HCEC 1CT (cell line): ENCODE results near the gene ATP11C.

Experiments
- DNase-seq: peaks from one replicate; pipeline ENCODE4 v3.0.0-alpha.2; 2017

The ATP11C gene

DNA sequence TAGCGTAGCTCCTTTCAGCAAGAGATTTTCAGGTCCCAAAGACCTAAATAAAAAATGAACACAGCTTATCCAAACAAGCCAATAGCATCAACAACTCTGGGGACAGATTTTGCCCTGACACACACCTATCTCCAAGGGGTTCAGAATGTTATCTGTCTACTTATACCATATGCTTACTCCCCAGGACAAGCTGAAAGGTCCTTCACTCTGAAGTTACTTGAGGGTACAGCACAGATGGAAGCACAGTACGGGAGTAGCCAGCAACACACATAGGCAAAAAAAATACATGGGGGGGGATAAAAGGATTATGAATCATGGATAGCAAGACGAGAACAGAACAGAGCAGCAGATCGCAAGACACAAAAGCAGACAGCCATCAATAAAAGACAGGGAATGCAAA is 134.2 kb downstream of the ATP11C start:
- DNase-seq: no peak

DNA sequence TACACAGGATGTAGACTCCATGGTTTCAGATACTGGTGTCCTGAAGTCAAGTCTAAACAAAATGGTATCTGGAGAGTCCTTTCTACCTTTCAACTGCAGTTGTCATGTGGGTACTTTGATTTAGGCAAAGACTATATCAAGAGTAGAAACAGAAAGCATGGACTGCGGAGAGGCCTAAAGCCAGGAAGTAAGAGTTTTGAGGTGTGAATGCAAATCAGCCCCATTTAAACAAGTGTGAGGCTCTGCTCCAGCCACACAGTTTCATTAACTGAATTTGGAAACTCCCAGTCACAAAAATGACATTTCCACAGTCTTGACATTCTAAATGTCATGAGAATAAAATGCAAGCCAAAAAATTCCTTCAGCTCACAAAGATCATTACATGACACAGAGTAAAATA is 137.7 kb downstream of the ATP11C start:
- DNase-seq: no peak

DNA sequence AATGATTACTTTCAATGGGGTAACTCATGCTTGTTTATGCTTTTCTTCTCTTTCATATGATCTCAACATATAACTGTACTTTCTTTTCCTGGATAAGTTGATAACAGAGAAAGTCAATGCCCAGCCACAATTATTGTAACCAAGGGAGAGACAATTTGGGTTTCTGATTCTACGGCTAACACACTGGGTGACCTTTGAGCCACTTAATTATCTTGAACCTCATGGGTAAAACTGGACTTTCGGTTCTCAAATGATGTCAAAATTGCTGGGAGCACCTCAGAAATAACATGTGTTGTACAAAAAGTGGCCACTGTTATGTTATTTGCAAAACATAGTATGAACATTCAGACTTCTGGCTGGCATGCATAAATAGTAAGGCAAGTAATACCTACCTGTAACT is 145.3 kb downstream of the ATP11C start:
- DNase-seq: no peak

DNA sequence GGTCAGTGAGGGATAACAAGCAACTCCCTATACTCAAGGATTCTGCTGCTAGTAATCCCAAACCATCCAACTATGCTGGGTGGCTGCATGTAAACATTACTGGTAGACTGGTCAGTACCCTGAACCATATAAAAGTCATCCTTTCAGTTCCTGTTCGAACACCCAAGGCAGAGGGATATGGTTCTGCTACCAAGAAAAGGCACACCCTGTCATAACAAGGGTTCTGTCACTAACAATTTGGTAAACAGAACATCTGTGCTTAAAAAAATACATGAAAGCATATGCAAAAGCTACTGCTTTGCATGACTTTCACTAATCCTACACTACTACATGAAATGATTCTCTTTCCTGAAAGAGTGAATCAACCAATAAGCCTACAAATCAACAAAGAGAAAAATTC is 148.0 kb downstream of the ATP11C start:
- no peak for DNase-seq

DNA sequence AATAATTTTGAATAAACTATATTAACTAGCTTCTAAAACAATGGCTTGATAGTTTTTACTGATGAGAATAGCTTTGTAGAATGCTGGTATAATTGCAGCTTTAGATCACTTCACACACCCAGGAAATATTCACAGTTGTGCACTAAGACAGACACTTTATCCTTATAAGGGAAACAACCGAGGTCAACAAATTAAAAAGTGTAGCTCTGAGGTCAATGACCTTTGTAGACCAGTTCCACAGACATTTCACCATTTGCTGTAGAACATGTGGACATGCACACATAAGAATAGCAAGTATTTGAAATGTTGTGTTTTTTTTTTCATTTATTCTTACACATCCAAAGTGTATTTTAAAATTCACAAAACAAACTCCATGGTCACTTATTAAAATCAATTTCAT is 148.9 kb downstream of the ATP11C start:
- DNase-seq: no peak

DNA sequence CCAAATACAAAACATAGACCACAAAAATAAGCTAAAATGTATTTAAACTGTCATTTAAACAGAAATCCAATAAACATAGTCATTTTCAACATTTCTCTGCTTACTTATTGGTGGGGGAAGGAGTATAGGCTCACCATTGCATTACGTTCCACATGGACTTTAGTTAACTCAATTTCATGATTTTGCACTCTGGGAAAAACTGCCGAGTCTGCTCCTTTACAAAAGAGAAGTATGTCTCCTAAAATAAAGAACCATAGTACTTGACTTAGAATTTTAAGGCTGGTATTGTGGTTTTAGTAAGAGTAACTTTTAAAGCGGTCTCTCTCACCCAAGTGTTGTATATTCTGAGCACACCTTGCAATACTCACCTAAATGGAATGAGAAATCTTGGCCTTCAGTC is 149.8 kb downstream of the ATP11C start:
- DNase-seq: no peak

DNA sequence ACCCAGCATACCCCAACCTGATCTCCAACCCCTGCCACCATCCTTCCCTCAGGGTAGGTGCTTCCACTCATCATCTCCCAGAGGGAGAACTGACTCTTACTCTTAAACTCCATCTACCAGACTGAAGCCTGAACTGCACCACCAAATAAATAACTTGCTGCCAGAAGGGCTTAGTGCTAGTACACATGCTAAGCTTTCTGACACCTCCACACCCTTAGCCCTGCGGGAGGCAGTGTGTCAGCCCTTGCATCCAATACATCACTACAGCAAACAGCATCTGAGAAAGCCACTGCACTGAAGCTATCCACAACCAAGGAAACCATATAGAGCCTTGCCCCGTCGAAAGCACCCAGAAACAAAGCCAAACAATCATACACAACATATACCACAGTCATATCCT is 156.3 kb downstream of the ATP11C start:
- no peak for DNase-seq

DNA sequence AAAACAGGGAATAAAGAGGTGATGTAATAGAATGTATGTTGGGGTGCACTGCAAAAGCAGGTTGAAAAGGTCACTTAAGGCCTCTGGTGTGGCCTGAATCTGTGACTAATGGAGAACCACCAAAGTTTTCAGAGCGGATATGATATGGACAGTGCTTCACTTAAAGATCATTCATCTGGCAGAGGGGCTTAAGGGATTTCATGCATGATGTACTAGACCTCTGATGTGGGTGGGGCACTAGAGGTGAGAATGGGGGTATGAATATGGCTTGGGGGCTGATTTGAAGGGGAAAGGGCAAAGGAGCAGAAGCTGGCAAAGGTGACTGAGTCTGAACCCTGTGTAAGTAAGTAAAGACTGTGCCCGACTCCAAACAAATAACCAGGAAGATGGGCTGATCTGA is 162.5 kb downstream of the ATP11C start:
- DNase-seq: no peak

DNA sequence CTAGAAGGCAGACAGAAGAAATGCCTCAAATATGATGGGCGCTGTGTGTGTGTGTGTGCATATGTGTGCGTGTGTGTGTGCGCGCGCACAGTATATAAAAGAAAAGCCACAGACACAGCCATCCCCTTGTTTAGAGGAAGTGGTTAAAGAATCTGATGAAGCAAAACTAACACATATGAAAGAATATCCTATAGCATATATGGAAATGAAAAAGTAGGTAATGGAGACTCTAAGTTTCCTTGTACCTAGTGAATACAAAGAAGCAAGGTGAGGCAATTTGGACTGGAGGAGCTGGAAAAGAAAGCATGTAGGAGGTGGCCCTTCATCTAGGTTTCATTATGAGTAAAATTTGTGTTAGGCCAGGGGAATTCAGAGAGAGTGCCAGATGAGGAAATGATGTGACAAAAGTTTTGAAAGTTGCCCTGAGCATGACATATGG is 166.3 kb downstream of the ATP11C start:
- DNase-seq: no peak

DNA sequence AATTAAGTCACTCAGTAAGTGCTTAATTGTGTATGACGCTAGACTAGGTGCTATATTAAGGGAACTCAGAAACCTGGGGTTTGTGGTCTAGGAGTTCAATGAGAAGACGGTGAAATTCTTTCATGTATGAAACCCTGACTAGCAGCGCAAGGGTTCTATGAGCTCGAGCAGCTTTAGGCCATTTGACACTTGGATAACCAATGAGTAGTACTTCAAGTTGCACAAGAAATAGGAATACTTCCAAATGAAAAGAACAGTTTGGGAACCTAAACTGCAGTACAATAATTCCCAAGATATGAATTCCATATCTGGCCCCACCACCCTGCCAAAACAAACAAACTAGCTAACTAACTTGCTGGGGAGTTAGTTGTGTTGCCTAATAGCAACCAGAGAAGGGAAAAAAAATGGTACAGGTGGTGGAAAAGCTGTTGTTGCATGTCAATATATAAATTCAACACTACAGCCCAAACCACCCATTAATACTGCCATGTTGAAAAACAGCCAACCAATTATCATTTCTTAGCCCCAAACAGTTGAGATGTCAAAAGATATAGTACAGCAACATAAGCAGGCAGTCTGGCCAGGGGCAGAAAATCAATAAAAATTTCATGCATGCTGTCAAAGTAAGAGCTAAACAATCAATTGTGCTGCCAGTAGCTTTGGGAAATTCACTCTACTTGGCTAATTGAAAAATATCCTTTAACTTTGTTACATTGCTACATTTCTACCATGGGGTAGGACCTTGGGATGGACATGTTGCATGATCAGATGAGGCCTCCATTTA is 170.3 kb downstream of the ATP11C start:
- peak; percentile 3 for DNase-seq

DNA sequence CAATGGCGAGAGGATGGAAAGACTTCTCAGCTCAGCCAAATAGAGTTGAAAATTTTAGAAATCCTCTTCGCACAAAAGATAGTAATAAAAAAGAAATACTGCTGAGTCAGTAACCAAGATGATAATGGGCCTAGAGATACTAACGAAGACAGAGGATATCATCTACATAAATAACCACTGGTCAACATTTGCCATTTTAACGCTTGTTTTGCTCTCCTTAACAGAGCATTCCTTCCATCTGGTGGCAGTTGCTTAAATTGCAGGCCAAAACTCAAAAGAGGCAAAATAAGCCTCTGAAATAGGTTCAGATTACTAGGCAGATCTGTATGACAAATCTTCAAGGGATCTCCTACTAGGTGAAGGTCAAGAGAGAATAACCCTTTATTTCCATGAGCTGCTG is 173.2 kb downstream of the ATP11C start:
- peak; percentile 11 for DNase-seq

DNA sequence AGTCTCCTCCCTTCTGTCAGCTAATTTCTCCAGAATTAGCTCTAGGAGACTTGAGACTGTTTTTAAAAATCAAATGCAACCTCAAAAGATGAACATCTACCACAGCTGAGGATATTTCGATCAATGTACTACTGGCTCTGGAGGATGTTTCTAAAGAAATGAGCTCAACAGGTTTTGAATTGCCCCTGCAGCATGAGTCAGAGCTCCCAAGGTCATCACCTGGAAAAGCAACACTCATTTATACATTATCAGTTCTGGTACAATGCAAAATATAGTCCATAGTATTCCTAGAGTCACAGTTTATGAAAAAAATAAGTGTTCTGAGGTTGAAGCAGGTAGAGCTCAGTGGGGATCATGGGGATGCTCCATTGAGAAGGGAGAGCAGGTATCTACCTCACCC is 174.0 kb downstream of the ATP11C start:
- DNase-seq: no peak

DNA sequence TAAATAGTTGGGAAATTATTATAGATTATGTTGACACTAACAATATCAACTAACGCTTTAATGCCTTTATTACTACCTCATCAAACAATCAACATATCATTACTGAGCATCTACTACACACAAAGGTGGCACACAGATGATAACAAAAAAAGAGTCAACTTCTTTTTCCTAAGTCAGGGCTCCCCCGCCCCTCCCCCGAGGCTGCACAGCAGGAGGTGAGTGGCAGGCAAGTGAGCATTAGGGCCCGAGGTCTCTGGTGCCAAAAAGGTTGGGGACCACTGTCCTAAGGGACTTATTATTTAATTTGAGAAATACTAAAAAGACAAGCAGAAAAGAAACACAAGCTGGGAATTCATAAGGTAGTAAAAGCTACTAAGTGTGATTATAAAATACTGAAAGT is 174.6 kb downstream of the ATP11C start:
- no peak for DNase-seq

DNA sequence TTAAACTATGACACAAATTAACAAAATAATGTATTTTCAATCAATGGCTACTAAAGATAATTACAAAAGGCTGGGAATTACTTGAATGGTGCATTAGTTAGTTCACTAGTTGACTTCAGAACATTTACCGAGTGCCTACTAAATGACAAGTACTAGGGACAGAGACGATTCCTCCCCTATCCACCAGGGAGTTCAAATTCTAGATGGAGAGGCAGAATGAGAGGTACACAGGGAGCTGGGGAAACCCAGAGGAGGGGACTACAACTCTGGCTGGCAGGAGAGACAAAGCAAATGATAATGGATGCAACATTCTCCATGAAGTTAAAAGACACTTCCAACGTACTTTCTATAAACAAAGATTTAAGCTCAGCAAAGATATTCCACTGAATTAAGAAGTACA is 181.8 kb downstream of the ATP11C start:
- DNase-seq: no peak

DNA sequence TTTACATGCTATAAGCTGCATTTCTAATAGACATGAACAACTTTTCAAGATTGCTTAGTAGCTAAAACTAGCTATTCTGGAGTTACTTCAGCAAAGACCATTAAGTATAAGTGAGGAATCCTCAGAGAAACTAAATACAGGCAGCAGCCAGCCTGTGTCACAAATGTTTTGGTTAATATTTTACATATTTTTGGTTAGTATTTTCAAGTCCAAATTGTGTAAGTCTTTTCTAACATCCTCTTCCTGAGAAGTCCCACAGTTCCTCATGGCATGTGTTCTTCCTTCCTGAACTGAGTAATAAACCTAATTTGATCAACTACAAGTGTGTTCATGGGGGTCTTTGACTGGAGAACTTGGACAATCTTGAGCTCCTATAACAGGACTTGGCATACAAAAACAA is 182.5 kb downstream of the ATP11C start:
- peak; percentile 16 for DNase-seq

DNA sequence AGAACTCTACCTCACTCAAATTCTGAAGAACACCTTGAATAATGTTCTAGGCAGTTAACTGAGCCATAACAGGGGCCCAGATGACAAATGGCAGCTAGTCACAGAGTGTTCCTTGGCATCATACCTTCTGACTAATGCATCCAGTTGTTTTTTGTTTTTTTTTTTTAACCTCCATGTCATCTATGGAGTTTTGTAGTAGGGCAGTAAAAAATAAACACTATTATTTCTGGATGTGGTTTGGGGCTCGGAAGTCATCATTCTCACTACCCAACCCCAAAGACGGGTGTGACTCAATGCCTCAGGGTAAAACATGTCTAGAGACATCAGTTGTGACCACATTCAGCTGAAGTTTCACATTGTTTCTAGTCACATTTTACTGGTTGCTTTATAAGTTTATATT is 193.7 kb downstream of the ATP11C start:
- peak; percentile 57 for DNase-seq

DNA sequence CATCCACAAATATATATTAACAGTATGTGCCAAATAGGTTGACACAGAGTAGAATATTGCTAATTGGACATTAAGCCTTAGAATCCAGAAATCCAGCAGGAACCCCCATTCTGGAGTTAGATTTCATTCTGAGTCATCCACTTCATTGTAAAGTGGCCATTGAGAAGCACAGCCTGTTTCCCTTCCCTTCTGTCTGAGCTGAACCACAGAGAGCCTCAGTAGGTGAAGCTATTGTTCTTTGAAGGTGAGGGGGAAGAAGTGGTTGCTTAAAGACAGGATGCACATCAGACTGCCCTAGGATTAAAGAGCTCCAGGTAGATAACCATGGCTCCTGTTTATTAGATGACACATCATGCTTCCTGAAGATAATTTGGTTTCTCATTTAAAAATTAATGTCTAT is 194.3 kb downstream of the ATP11C start:
- peak; percentile 45 for DNase-seq

DNA sequence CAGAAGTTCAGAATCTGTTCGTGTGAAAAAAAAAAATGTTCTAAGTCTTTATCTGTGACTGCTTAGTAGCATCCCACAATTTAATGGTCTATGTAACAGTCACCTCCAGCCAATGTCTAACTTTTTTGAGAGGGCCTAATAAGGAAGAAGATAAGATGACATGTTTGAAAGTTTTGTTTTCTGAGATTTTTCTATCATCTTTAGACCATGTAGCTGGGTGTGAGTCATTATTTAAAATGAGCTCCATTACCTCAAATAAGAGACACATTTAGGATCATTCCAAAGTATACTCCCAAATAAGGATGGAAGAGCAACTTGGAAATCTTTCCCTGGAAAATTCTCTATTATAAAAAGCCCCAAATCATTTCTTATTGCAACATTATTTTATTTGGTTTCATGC is 196.7 kb downstream of the ATP11C start:
- DNase-seq: no peak

DNA sequence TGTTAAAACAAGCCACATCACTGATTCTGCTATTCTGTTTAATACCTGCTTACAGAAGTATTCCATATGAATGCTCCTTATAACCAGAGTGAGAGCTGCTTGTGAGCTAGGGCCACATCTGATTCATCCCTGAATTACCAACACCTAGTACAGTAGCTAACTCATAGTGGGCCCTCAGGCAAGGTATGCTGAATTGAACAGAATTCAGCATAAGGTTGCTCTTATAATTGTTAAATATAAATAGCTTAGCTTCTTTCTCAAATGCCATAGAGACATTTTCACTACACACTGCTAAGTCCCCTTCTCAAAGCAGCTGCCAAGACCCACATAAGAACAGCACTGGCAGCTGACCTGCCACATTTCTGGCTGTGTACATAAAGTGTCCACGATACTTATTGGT is 197.9 kb downstream of the ATP11C start:
- DNase-seq: no peak

DNA sequence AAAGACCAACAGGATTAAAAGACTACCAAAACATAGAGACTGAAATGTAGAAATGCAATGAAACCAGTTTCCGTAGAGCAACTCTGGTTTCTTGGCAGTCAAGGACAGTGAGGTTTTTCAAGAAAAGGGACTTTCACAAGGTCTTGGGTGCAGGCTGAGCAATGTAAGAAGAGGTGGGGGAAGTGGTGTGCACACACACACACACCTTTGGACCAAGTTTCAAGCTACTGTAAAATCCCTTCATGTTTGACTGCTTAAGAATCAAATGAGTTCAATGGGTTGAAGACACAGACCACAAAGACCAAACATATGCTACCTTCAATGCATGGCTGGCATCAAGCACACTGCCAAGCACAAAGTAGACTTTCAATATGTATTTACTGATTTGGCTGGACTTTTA is 207.1 kb downstream of the ATP11C start:
- no peak for DNase-seq

DNA sequence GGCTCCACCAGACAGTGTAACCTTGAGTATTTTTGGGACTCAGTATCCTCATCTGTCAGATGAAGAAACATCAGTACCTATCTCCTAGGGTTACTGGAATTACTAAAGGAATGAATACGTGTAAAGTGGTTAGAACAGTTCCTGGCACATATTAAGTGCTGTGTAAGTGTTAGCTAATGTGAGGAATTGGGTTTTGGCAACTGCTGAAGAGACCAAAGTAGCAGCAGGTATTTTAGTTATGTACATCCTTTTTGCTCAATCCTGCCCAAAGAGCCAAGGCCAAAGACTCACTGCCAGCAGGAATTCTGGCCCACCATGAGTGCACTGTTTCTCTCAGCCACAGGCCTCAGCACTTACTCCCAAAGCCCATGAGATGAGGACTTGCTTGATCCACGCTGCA is 208.2 kb downstream of the ATP11C start:
- no peak for DNase-seq

DNA sequence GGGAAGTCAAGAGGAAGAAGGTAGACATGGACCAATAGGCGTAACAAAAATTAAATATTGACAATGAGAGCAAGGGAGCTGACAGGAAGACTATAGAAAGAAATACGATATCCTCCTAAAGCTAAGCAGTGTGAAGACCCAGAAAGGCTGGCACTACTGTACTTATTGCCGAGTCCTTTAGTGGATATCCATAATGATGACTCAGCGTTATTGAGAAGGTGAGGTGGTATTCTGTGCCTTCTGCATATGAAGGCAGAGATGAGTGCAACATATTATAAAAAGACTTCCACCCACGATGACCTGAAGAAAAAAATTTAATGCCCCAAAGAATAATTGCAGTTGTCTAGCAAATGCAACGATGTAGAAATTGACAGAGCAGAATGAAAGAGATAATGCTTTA is 211.9 kb downstream of the ATP11C start:
- DNase-seq: no peak

DNA sequence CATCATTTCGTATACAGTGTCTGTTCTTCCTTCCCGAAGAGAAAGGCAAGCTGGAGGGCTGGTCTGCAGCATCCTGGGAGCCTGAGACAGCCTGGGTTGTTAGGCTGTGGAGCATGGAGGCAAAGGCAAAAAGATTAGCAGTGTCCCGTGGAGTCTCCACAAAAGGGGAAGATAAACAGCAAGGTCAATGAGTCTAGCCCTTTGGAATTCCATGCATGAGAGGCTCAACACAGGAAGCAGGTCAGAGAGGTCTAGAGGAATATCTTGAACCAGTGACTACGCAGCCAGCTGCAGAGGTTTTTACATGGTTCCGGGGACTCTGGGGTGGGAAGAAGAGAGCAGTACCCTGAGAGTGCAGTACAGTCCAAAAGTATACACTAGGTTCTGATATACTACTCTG is 212.7 kb downstream of the ATP11C start:
- peak; percentile 59 for DNase-seq

DNA sequence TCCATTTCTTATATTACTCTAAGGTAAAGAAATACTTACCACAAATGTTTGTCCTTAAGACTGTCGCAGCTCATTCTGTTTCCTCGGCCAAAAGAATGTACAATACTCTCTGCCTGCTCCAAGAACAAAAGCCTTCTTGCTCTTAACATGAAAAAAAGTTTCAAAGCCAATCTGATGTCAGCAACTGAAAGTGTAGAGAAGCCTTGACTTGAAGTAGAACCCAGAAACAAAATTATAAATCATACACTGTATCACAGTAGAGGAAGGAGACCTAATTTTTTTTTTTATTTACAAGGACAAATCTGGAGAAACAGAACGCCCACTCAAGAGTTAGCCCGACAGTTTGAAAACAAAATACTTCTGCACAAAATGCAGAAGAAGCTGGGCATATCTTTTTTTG is 224.8 kb downstream of the ATP11C start, which contains the start of gene MCF2:
Gene MCF2 (minus strand): TSS at position 101 of the 400 bp plus-strand sequence. CDS start 56,423 bp downstream, outside the sequence.
- DNase-seq: no peak

DNA sequence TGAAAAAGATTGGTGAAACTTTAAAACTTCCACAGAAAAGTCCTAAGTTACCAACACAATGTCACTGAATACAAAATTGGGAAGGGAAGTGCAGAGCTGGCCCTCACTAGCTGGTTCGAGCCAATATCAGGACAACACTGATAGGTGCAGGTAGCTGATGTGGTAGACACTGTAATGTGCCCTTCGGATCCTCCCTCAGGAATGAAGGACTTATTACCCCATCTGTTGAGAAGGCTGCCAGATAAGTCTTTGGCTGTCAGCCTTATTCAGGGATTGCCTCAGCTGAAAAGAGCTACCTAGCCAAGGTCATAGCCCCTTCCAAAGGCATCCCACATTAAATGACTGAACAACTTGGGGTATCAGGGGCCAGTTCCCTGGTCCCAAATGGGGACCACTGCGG is 230.2 kb downstream of the ATP11C start:
- no peak for DNase-seq
